HG03280 (cell line): Measurements from ENCODE around the gene NEK6.

Experiments
- ATAC-seq: cut with Tn5 transposase; IDR thresholded peaks from one replicate; pipeline ENCODE4 v1.9.1; 2021; ENCODE audit warnings: mild to moderate bottlenecking, moderate library complexity; ENCODE audit not compliant: unreplicated experiment

NEK6 gene

GRCh38 chr9:124340219-124341069, 82.7 kb downstream of the NEK6 start:
- ATAC-seq: no peak

GRCh38 chr9:124341455-124342170, 83.9 kb downstream of the NEK6 start:
- ATAC-seq: no peak

GRCh38 chr9:124342402-124342775, 84.6 kb downstream of the NEK6 start:
- no peak for ATAC-seq

GRCh38 chr9:124342776-124343485, 85.2 kb downstream of the NEK6 start:
- ATAC-seq: no peak

- ATAC-seq: no peak
Measured at GRCh38 chr9:124343533-124344290, 86.0 kb downstream of the NEK6 start.

GRCh38 chr9:124344291-124345050, 86.7 kb downstream of the NEK6 start:
- no peak for ATAC-seq

- no peak for ATAC-seq
Measured at GRCh38 chr9:124345063-124345462, 87.3 kb downstream of the NEK6 start.

- ATAC-seq: no peak
Measured at GRCh38 chr9:124345751-124346281, 88.1 kb downstream of the NEK6 start.

- ATAC-seq: no peak
Measured at GRCh38 chr9:124346347-124347163, 88.8 kb downstream of the NEK6 start.

GRCh38 chr9:124347206-124347967, 89.6 kb downstream of the NEK6 start:
- no peak for ATAC-seq

- no peak for ATAC-seq
Measured at GRCh38 chr9:124347968-124348358, 90.2 kb downstream of the NEK6 start.

GRCh38 chr9:124348363-124348762, 90.6 kb downstream of the NEK6 start:
- no peak for ATAC-seq

- no peak for ATAC-seq
Measured at GRCh38 chr9:124348831-124349230, 91.1 kb downstream of the NEK6 start.

- no peak for ATAC-seq
Measured at GRCh38 chr9:124349267-124349666, 91.5 kb downstream of the NEK6 start.

GRCh38 chr9:124349675-124350493, 92.1 kb downstream of the NEK6 start:
- ATAC-seq: no peak

- ATAC-seq: no peak
Measured at GRCh38 chr9:124350494-124351263, 92.9 kb downstream of the NEK6 start.
